K562 (cell line): ENCODE results near the gene COQ3. TPM values are rescaled to one million over a fixed set of nuclear protein-coding genes. Genes with fewer than 3 reads are reported as not detected.

Experiments
- ARID1B ChIP-seq: fragments of 450-650 bp; IDR thresholded peaks from 2 replicates; pipeline ENCODE4 v1.6.1; 2016; ENCODE audit warnings: antibody characterized with exemption, mild to moderate bottlenecking, inconsistent platforms
- ATF1 ChIP-seq, 2 experiments: fragments of 450-650 bp in 1 of 2; IDR thresholded peaks; 2 replicates each; pipeline ENCODE4 v1.6.1; 2016; ENCODE audit warnings: missing compliant biosample characterization in 1 of 2, missing genetic modification characterization in 1 of 2
- GTF2E2 ChIP-seq: fragments of 200-800 bp; sonication (Bioruptor generic); IDR thresholded peaks from 2 replicates; pipeline ENCODE4 v1.6.1; 2016; ENCODE audit warnings: missing genetic modification characterization, missing compliant biosample characterization
- KLF10 ChIP-seq: fragments of 250-450 bp; sonication (Bioruptor Pico); IDR thresholded peaks from 2 replicates; pipeline ENCODE4 v1.6.1; 2021; ENCODE audit warnings: matching md5 sums
- MCM2 ChIP-seq: fragments of 450-650 bp; IDR thresholded peaks from 2 replicates; pipeline ENCODE4 v1.6.1; 2017; ENCODE audit warnings: low read depth, mild to moderate bottlenecking
- NFIC ChIP-seq: fragments of 450-650 bp; IDR thresholded peaks from 2 replicates; pipeline ENCODE4 v1.6.1; 2017; ENCODE audit warnings: mild to moderate bottlenecking, inconsistent platforms
- NONO ChIP-seq, 2 experiments: fragments of 200-400 bp in 1 of 2; fragments of 450-650 bp in 1 of 2; formaldehyde crosslinking in 1 of 2; IDR thresholded peaks; 2 replicates each; pipeline ENCODE4 v1.6.1; 2017; ENCODE audit warnings: low read depth in 2 of 2, mild to moderate bottlenecking in 2 of 2, moderate library complexity in 2 of 2, low read length in 1 of 2
- NR1H2 ChIP-seq: sonication (generic); formaldehyde crosslinking; IDR thresholded peaks from 2 replicates; pipeline ENCODE4 v1.4.0; 2020; ENCODE audit warnings: mild to moderate bottlenecking, missing genetic modification reagents
- NR4A1 ChIP-seq, 2 experiments: fragments of 250-450 bp in 1 of 2; fragments of 450-650 bp in 1 of 2; sonication (Bioruptor Pico) in 1 of 2; IDR thresholded peaks; 2 replicates each; pipeline versions ENCODE4 v1.4.0 to v1.6.1; 2016 to 2020; ENCODE audit warnings: mild to moderate bottlenecking in 2 of 2, missing compliant biosample characterization in 1 of 2, missing genetic modification characterization in 1 of 2, moderate library complexity in 1 of 2
- PHTF2 ChIP-seq: fragments of 250-450 bp; sonication (Bioruptor Pico); IDR thresholded peaks from 2 replicates; pipeline ENCODE4 v1.5.0; 2021; ENCODE audit warnings: mild to moderate bottlenecking
- SIN3A ChIP-seq, 2 experiments: fragments of 150-350 bp in 1 of 2; IDR thresholded peaks; 2 replicates each; pipeline ENCODE4 v1.6.1; 2011 to 2016; ENCODE audit warnings: borderline replicate concordance in 2 of 2, low read depth in 2 of 2, low read length in 2 of 2, mild to moderate bottlenecking in 2 of 2, moderate library complexity in 2 of 2; ENCODE audit not compliant: control insufficient read depth in 1 of 2
- SMARCC2 ChIP-seq: fragments of 450-650 bp; IDR thresholded peaks from 2 replicates; pipeline ENCODE4 v1.6.1; 2017; ENCODE audit warnings: antibody characterized with exemption, moderate library complexity, mild to moderate bottlenecking, low read depth
- SOX6 ChIP-seq: fragments of 450-650 bp; IDR thresholded peaks from 2 replicates; pipeline ENCODE4 v1.6.1; 2014; ENCODE audit warnings: mild to moderate bottlenecking
- SREBF1 ChIP-seq: fragments of 150-350 bp; IDR thresholded peaks from 2 replicates; pipeline ENCODE4 v1.6.1; 2014; ENCODE audit warnings: antibody characterized with exemption, low read depth, low read length, borderline replicate concordance
- ZFX ChIP-seq: sonication (generic); formaldehyde crosslinking; IDR thresholded peaks from 2 replicates; pipeline ENCODE4 v1.8.0; 2022; ENCODE audit warnings: mild to moderate bottlenecking, missing genetic modification reagents, moderate library complexity
- ZNF165 ChIP-seq: fragments of 250-450 bp; sonication (Bioruptor Pico); IDR thresholded peaks from 2 replicates; pipeline ENCODE4 v1.4.0; 2020; ENCODE audit warnings: borderline replicate concordance
- ZNF311 ChIP-seq: fragments of 250-450 bp; sonication (Bioruptor Pico); IDR thresholded peaks from 2 replicates; pipeline ENCODE4 v1.4.0; 2020; ENCODE audit warnings: mild to moderate bottlenecking, moderate library complexity
- ZZZ3 ChIP-seq: fragments of 450-650 bp; IDR thresholded peaks from 2 replicates; pipeline ENCODE4 v1.6.1; 2016; ENCODE audit warnings: antibody characterized with exemption, mild to moderate bottlenecking, moderate library complexity
- polyA plus RNA-seq, 8 experiments: library from polyadenylated mRNA; depleted of rRNA in 4 of 8; stranded (reverse) in 5 of 8; unstranded in 3 of 8; fragments of >200 nt; fragmentation: Nextera tagmentation in 2 of 8; fragmentation: Illumina TruSeq in 1 of 8; extraction: Ambion mirVana in 2 of 8; extraction: Trizol in 1 of 8; gene quantifications; 2 replicates each; pipeline versions ENCODE4 v1.2.1 to v1.2.3, GENCODE V29; 2011 to 2014; ENCODE audit warnings: inconsistent platforms in 1 of 8, missing spikeins in 1 of 8
- total RNA-seq, 7 experiments: library from RNA; depleted of rRNA in 6 of 7; stranded (reverse); fragments of >200 nt in 6 of 7; fragmentation: Illumina TruSeq in 2 of 7; extraction: Trizol in 2 of 7; gene quantifications; 2 replicates each; pipeline versions ENCODE4 v1.2.1 to v1.2.3, GENCODE V29; 2011 to 2021; ENCODE audit warnings: low replicate concordance in 1 of 7
- TF ChIP-seq, protein P1 (sequence below): sonication (generic); formaldehyde crosslinking; IDR thresholded peaks from 2 replicates; pipeline ENCODE4 v1.8.1; 2023; ENCODE audit warnings: mild to moderate bottlenecking, missing genetic modification reagents
- TF ChIP-seq, protein P2 (sequence below): sonication (generic); formaldehyde crosslinking; IDR thresholded peaks from 2 replicates; pipeline ENCODE4 v1.8.0; 2022; ENCODE audit warnings: mild to moderate bottlenecking, low read depth, missing genetic modification reagents
- TF ChIP-seq, protein P3 (sequence below): fragments of 200-400 bp; formaldehyde crosslinking; IDR thresholded peaks from 2 replicates; pipeline ENCODE4 v1.6.1; 2017; ENCODE audit warnings: mild to moderate bottlenecking, low read depth, low read length, moderate library complexity
- TF ChIP-seq, protein P4 (sequence below): fragments of 450-650 bp; IDR thresholded peaks from 2 replicates; pipeline ENCODE4 v1.6.1; 2016; ENCODE audit warnings: missing biosample characterization, missing genetic modification characterization

The COQ3 gene
- total and polyA plus RNA-seq, 9 of the 15 experiments (the other 6 are each of a cell fraction or from before 2014, with no cell fraction given), result 16.9 to 137 (median 33.9) TPM

DNA sequence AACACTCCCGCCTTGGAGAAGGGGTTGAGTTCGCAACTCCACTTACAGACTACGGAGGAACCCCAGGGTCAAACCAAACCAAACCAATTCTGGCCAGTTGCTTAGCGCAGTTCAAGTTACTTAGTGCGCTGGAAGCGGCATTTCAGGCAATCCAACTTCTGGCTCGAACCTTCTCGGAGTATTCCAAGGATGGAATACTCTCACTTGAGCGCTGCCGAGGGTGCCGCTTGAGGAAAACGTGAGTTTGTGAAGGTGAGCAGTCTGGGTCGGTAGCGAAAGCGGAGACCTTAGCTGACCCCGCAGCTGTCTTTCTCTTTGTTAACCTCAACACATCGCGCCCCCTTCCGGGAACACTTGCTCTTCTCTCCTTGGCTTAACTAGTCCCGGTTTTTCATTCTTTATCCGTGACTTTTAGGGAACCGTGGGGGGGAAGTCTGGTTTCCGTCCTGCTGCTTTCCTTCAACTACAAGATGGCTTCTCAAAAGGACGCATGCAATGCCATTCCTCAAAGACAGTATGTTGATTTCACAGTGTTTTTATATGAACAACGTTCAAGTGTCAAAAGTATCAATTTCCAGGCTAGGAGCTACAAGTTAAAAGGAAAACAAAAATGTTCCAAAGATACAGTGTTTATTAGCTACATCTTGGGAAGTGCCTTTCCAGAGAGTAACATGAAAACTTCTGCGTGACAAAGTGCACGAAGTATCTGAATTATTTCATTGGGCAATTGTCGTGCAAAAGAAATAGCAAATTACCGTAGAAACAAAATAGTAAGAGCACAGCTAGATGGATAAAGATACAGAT lies 31.9 kb upstream of the COQ3 start (continued):
- TF ChIP-seq, protein P1, sequence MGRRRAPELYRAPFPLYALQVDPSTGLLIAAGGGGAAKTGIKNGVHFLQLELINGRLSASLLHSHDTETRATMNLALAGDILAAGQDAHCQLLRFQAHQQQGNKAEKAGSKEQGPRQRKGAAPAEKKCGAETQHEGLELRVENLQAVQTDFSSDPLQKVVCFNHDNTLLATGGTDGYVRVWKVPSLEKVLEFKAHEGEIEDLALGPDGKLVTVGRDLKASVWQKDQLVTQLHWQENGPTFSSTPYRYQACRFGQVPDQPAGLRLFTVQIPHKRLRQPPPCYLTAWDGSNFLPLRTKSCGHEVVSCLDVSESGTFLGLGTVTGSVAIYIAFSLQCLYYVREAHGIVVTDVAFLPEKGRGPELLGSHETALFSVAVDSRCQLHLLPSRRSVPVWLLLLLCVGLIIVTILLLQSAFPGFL, result peak; percentile 97; the same call in 1 of the 2 replicates
- TF ChIP-seq SOX6 (peak; percentile 52; the same call in 1 of the 2 replicates), MCM2 (no peak), NR4A1 (CRISPR knock-in tag; IDR thresholded peaks at IDR 0.05) (no peak), NR4A1 (tag; IDR thresholded peaks at IDR 0.05) (peak; percentile 63), SMARCC2 (no peak), NONO (IDR thresholded peaks at IDR 0.05; ENCODE audit: low read depth in 2 of 2, low read length in 1 of 2) (0 out of 4 replicates have a peak, but pooled peaks of 1 of the 2 experiments have one; percentile 34), SIN3A (IDR thresholded peaks at IDR 0.05; ENCODE audit: borderline replicate concordance in 2 of 2, control insufficient read depth in 1 of 2, low read depth in 2 of 2, low read length in 2 of 2) (0 out of 4 replicates have a peak, but pooled peaks of 1 of the 2 experiments have one; percentile 26), PHTF2 (CRISPR knock-in tag) (no peak), NFIC (no peak), ZNF311 (CRISPR knock-in tag) (no peak), GTF2E2 (no peak; the same call in 1 of the 2 replicates), KLF10 (CRISPR knock-in tag) (no peak), ZNF165 (no peak), SREBF1 (0 out of 2 replicates have a peak, but pooled peaks have one; percentile 47), ZZZ3 (no peak), NR1H2 (CRISPR knock-in tag) (no peak), ATF1 (CRISPR knock-in tag; IDR thresholded peaks at IDR 0.05) (no peak), ATF1 (tag; IDR thresholded peaks at IDR 0.05) (peak; percentile 53; the same call in 1 of the 2 replicates), ARID1B (0 out of 2 replicates have a peak, but pooled peaks have one; percentile 14), ZFX (no peak)
- TF ChIP-seq, protein P2, sequence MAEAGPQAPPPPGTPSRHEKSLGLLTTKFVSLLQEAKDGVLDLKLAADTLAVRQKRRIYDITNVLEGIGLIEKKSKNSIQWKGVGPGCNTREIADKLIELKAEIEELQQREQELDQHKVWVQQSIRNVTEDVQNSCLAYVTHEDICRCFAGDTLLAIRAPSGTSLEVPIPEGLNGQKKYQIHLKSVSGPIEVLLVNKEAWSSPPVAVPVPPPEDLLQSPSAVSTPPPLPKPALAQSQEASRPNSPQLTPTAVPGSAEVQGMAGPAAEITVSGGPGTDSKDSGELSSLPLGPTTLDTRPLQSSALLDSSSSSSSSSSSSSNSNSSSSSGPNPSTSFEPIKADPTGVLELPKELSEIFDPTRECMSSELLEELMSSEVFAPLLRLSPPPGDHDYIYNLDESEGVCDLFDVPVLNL (CRISPR knock-in tag), result no peak
- TF ChIP-seq, protein P3, sequence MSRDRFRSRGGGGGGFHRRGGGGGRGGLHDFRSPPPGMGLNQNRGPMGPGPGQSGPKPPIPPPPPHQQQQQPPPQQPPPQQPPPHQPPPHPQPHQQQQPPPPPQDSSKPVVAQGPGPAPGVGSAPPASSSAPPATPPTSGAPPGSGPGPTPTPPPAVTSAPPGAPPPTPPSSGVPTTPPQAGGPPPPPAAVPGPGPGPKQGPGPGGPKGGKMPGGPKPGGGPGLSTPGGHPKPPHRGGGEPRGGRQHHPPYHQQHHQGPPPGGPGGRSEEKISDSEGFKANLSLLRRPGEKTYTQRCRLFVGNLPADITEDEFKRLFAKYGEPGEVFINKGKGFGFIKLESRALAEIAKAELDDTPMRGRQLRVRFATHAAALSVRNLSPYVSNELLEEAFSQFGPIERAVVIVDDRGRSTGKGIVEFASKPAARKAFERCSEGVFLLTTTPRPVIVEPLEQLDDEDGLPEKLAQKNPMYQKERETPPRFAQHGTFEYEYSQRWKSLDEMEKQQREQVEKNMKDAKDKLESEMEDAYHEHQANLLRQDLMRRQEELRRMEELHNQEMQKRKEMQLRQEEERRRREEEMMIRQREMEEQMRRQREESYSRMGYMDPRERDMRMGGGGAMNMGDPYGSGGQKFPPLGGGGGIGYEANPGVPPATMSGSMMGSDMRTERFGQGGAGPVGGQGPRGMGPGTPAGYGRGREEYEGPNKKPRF, result no peak
- TF ChIP-seq, protein P4, sequence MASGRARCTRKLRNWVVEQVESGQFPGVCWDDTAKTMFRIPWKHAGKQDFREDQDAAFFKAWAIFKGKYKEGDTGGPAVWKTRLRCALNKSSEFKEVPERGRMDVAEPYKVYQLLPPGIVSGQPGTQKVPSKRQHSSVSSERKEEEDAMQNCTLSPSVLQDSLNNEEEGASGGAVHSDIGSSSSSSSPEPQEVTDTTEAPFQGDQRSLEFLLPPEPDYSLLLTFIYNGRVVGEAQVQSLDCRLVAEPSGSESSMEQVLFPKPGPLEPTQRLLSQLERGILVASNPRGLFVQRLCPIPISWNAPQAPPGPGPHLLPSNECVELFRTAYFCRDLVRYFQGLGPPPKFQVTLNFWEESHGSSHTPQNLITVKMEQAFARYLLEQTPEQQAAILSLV (tag), result no peak
